Mucosa of gallbladder (tissue), 1 donor: Measurements from ENCODE around the gene IFIT3. TPM values are rescaled to one million over a fixed set of nuclear protein-coding genes. Genes with fewer than 3 reads are reported as not detected.
"Not testable (repeated sequence)": the region's sequence is repeated elsewhere in the genome, so short reads cannot be mapped to it uniquely, and the experiment has no call there.

Source experiments
- DNase-seq: peaks from one replicate; pipeline ENCODE4 v3.0.0-alpha.2; 2020; ENCODE audit warnings: low spot score
- total RNA-seq: library from RNA; stranded (reverse); gene quantifications from one replicate; pipeline ENCODE4 v1.2.1, GENCODE V29; 2021
- donor health status: DM: no; HTN: no; CAD: no.

IFIT3 gene
- total RNA-seq, 1 donor from 2014 or later = 11.1 TPM

GRCh38 chr10:89304026-89304425, 23.8 kb upstream of the IFIT3 start:
- DNase-seq = no peak

GRCh38 chr10:89304446-89304845, 23.4 kb upstream of the IFIT3 start:
- no peak for DNase-seq

GRCh38 chr10:89304925-89305324, 22.9 kb upstream of the IFIT3 start:
- no peak for DNase-seq

- no peak for DNase-seq
Observed at GRCh38 chr10:89305766-89306433, 21.9 kb upstream of the IFIT3 start.

- no peak for DNase-seq
Observed at GRCh38 chr10:89306434-89307268, 21.1 kb upstream of the IFIT3 start.

GRCh38 chr10:89307269-89307577, 20.6 kb upstream of the IFIT3 start:
- no peak for DNase-seq

GRCh38 chr10:89308266-89308665, 19.5 kb upstream of the IFIT3 start:
- no peak for DNase-seq

GRCh38 chr10:89308736-89309135, 19.1 kb upstream of the IFIT3 start:
- no peak for DNase-seq

- no peak for DNase-seq
Observed at GRCh38 chr10:89309156-89310055, 18.4 kb upstream of the IFIT3 start.

- DNase-seq = no peak
Observed at GRCh38 chr10:89310056-89310893, 17.5 kb upstream of the IFIT3 start.

- DNase-seq = no peak
Observed at GRCh38 chr10:89312973-89313372, 14.8 kb upstream of the IFIT3 start.

- no peak for DNase-seq
Observed at GRCh38 chr10:89314676-89315075, 13.1 kb upstream of the IFIT3 start.

GRCh38 chr10:89318047-89318446, 9.8 kb upstream of the IFIT3 start:
- DNase-seq = not testable (repeated sequence)

GRCh38 chr10:89325081-89325480, 2.7 kb upstream of the IFIT3 start:
- not testable (repeated sequence) for DNase-seq

- DNase-seq = not testable (repeated sequence)
Observed at GRCh38 chr10:89325856-89326255, 1.9 kb upstream of the IFIT3 start.

- no peak for DNase-seq
Observed at GRCh38 chr10:89329151-89329550, 1.4 kb downstream of the IFIT3 start.

GRCh38 chr10:89330014-89330413, 2.2 kb downstream of the IFIT3 start:
- not testable (repeated sequence) for DNase-seq

- no peak for DNase-seq
Observed at GRCh38 chr10:89330537-89331212, 2.9 kb downstream of the IFIT3 start.

- not testable (repeated sequence) for DNase-seq
Observed at GRCh38 chr10:89331487-89332122, 3.8 kb downstream of the IFIT3 start.

- DNase-seq = peak; percentile 12
Observed at GRCh38 chr10:89332123-89332633, 4.4 kb downstream of the IFIT3 start.
